GM12878 (cell line): ENCODE data around the gene THYN1. TPM values are rescaled to one million over a fixed set of nuclear protein-coding genes. Genes with fewer than 3 reads are reported as not detected.

ENCODE experiments used
- ATAC-seq: fragments of 200-7000 bp; cut with Tn5 transposase; 3 replicates; pipeline ENCODE4 v1.9.1; 2020; ENCODE audit warnings: mild to moderate bottlenecking, moderate library complexity
- BruUV-seq: library from RNA; stranded (reverse); fragments of 400-500 nt; replicated peaks from 2 replicates; lab custom pipeline; 2021; lab: Mats Ljungman, UMichigan
- CTCF ChIA-PET: fragments of 300-600 bp; sonication (Branson Sonifier 250); formaldehyde crosslinking; extraction: SDS; loops from one replicate; lab custom pipeline; 2021; ENCODE audit warnings: inconsistent platforms; lab: Yijun Ruan, JAX
- POLR2A ChIA-PET: fragments of 350-600 bp; formaldehyde crosslinking; extraction: SDS; loops from one replicate; lab custom pipeline; 2021; ENCODE audit warnings: inconsistent platforms; lab: Charles Lee
- RAD21 ChIA-PET: fragments of 300-600 bp; sonication (Branson Sonifier 250); formaldehyde crosslinking; loops from one replicate; lab custom pipeline; 2023; ENCODE audit warnings: antibody characterized with exemption; ENCODE audit not compliant: unreplicated experiment; lab: Charles Lee
- SMC1A ChIA-PET: fragments of 300-600 bp; sonication (Branson Sonifier 250); formaldehyde crosslinking; loops from one replicate; lab custom pipeline; 2023; ENCODE audit not compliant: unreplicated experiment, uncharacterized antibody; lab: Charles Lee
- DNase-seq: peaks from one replicate; pipeline ENCODE4 v3.0.0-alpha.2; 2011; ENCODE audit warnings: low read depth, low spot score
- FAIRE-seq: peaks from 3 replicates; lab custom pipeline; 2011; peaks lifted over from hg19 to GRCh38; lab: Jason Lieb, UNC
- H2AFZ ChIP-seq: 2 replicates; pipeline ENCODE4 v1.6.0; 2011; ENCODE audit warnings: low read depth, low read length, control low read depth; ENCODE audit not compliant: control insufficient read depth
- H3K27ac ChIP-seq: 2 replicates; pipeline ENCODE4 v1.5.1; 2011; ENCODE audit warnings: control low read depth; ENCODE audit not compliant: control insufficient read depth, insufficient read depth
- H3K27me3 ChIP-seq, 2 experiments: replicated peaks in 1 of 2; 2 replicates each; pipeline versions ENCODE4 v1.6.0 to v1.6.1; 2011; ENCODE audit warnings: low read length in 1 of 2; ENCODE audit not compliant: control insufficient read depth in 2 of 2, insufficient read depth in 2 of 2
- H3K36me3 ChIP-seq, 2 experiments: 2 replicates each; pipeline ENCODE4 v1.5.1; 2011; ENCODE audit warnings: low read length in 1 of 2; ENCODE audit not compliant: control insufficient read depth in 2 of 2, insufficient read depth in 2 of 2
- H3K4me1 ChIP-seq: 2 replicates; pipeline ENCODE4 v1.6.1; 2011; ENCODE audit warnings: mild to moderate bottlenecking, low read length, moderate library complexity, mixed read lengths; ENCODE audit not compliant: control insufficient read depth, insufficient read depth
- H3K4me2 ChIP-seq: 2 replicates; pipeline ENCODE4 v1.6.0; 2011; ENCODE audit warnings: control low read depth; ENCODE audit not compliant: control insufficient read depth, insufficient read depth
- H3K4me3 ChIP-seq: fragments of 200-600 bp; sonication (generic); 2 replicates; pipeline ENCODE4 v1.5.1; 2016
- H3K79me2 ChIP-seq: 2 replicates; pipeline ENCODE4 v1.6.0; 2011; ENCODE audit warnings: low read length; ENCODE audit not compliant: control insufficient read depth, insufficient read depth
- H3K9ac ChIP-seq: 2 replicates; pipeline ENCODE4 v1.8.0; 2011; ENCODE audit warnings: low read length, control low read depth, mixed read lengths; ENCODE audit not compliant: control insufficient read depth, insufficient read depth
- H3K9me3 ChIP-seq: replicated peaks from 3 replicates; pipeline ENCODE4 v1.5.1; 2011; ENCODE audit warnings: mild to moderate bottlenecking, low read length; ENCODE audit not compliant: control insufficient read depth, insufficient read depth
- H4K20me1 ChIP-seq: 2 replicates; pipeline ENCODE4 v1.6.0; 2011; ENCODE audit not compliant: control insufficient read depth, insufficient read depth
- BMI1 ChIP-seq: fragments of 450-650 bp; IDR thresholded peaks from 2 replicates; pipeline ENCODE4 v1.6.1; 2016; ENCODE audit warnings: mild to moderate bottlenecking, moderate library complexity, borderline replicate concordance
- CREM ChIP-seq: IDR thresholded peaks from 2 replicates; pipeline ENCODE4 v1.6.1; 2014; ENCODE audit warnings: antibody characterized with exemption, low read depth
- IRF4 ChIP-seq: IDR thresholded peaks from 2 replicates; pipeline ENCODE4 v1.6.1; 2011; ENCODE audit warnings: low read depth, low read length
- KDM1A ChIP-seq: fragments of 200-600 bp; sonication (generic); IDR thresholded peaks from 2 replicates; pipeline ENCODE4 v1.6.1; 2016; ENCODE audit warnings: borderline replicate concordance
- MEF2B ChIP-seq: fragments of 450-650 bp; IDR thresholded peaks from 2 replicates; pipeline ENCODE4 v1.6.1; 2018; ENCODE audit warnings: mild to moderate bottlenecking, moderate library complexity; ENCODE audit not compliant: partially characterized antibody, poor library complexity, severe bottlenecking
- NFXL1 ChIP-seq: fragments of 450-650 bp; IDR thresholded peaks from 2 replicates; pipeline ENCODE4 v1.6.1; 2017; ENCODE audit warnings: antibody characterized with exemption, mild to moderate bottlenecking, borderline replicate concordance
- PAX8 ChIP-seq: fragments of 450-650 bp; IDR thresholded peaks from 2 replicates; pipeline ENCODE4 v1.6.1; 2017; ENCODE audit warnings: mild to moderate bottlenecking, moderate library complexity
- RCOR1 ChIP-seq: conservative IDR thresholded peaks from 2 replicates; pipeline ENCODE4 v1.6.1; 2012; ENCODE audit warnings: low read depth, low read length, improper control_type of control experiment
- ZNF207 ChIP-seq: fragments of 450-650 bp; IDR thresholded peaks from 2 replicates; pipeline ENCODE4 v1.6.1; 2014; ENCODE audit warnings: antibody characterized with exemption, mild to moderate bottlenecking, borderline replicate concordance
- ZNF217 ChIP-seq: fragments of 450-650 bp; IDR thresholded peaks from 2 replicates; pipeline ENCODE4 v1.6.1; 2017; ENCODE audit warnings: antibody characterized with exemption, mild to moderate bottlenecking
- WGBS: methylation state at CpG from one replicate; pipeline ENCODE4 v1.1.6; 2016; ENCODE audit warnings: low lambda C conversion rate; ENCODE audit not compliant: insufficient replicate concordance, insufficient coverage; ENCODE audit errors: missing lambda C conversion rate; 5-methylcytosine and 5-hydroxymethylcytosine counted together
- in situ Hi-C: fragments of 300-500 bp; cut with MboI; formaldehyde crosslinking; loops from 9 replicates; pipeline ENCODE4 v1.14.3; 2018; ENCODE audit warnings: mixed read lengths
- intact Hi-C: fragments of 100-400 bp; cut with micrococcal nuclease; formaldehyde crosslinking; loops from one replicate; pipeline ENCODE4 v1.14.2; 2022; ENCODE audit not compliant: unreplicated experiment
- polyA plus RNA-seq, 11 experiments: library from polyadenylated mRNA; depleted of rRNA in 4 of 11; unstranded in 6 of 11; stranded (reverse) in 5 of 11; fragments of >200 nt; fragmentation: Nextera tagmentation in 4 of 11; fragmentation: Illumina TruSeq in 1 of 11; extraction: Ambion mirVana in 4 of 11; extraction: Trizol in 1 of 11; gene quantifications; 1 replicate in 1 of 11; 2 replicates in 10 of 11; pipeline versions ENCODE4 v1.2.1 to v1.2.3, GENCODE V29; 2011 to 2016; ENCODE audit warnings: inconsistent platforms in 2 of 11, missing spikeins in 2 of 11, low read depth in 1 of 11
- total RNA-seq, 4 experiments: library from RNA; depleted of rRNA in 3 of 4; stranded (reverse); fragments of >200 nt in 3 of 4; fragmentation: Illumina TruSeq in 1 of 4; extraction: Trizol in 1 of 4; gene quantifications; 2 replicates each; pipeline versions ENCODE4 v1.2.1 to v1.2.3, GENCODE V29; 2013 to 2021
- TF ChIP-seq, protein P1 (sequence below): fragments of 450-650 bp; IDR thresholded peaks from 2 replicates; pipeline ENCODE4 v1.6.1; 2017; ENCODE audit warnings: antibody characterized with exemption, mild to moderate bottlenecking, moderate library complexity
- TF ChIP-seq, protein P2 (sequence below): IDR thresholded peaks from 2 replicates; pipeline ENCODE4 v1.6.1; 2011; ENCODE audit warnings: mild to moderate bottlenecking, low read depth, low read length, moderate library complexity; ENCODE audit not compliant: insufficient replicate concordance
- TF ChIP-seq, protein P3 (sequence below): IDR thresholded peaks from 2 replicates; pipeline ENCODE4 v1.6.1; 2011; ENCODE audit warnings: borderline replicate concordance, low read depth, mild to moderate bottlenecking, moderate library complexity, low read length; ENCODE audit not compliant: insufficient read depth, poor library complexity, severe bottlenecking
- TF ChIP-seq, protein P4 (sequence below): fragments of 450-650 bp; IDR thresholded peaks from 2 replicates; pipeline ENCODE4 v1.6.1; 2018; ENCODE audit warnings: borderline replicate concordance, mild to moderate bottlenecking; ENCODE audit not compliant: partially characterized antibody

Gene THYN1
- total and polyA plus RNA-seq, 10 of the 15 experiments (the other 5 are each of a cell fraction or from before 2014, with no cell fraction given): 45.7 to 221 (median 96.3) TPM

DNA sequence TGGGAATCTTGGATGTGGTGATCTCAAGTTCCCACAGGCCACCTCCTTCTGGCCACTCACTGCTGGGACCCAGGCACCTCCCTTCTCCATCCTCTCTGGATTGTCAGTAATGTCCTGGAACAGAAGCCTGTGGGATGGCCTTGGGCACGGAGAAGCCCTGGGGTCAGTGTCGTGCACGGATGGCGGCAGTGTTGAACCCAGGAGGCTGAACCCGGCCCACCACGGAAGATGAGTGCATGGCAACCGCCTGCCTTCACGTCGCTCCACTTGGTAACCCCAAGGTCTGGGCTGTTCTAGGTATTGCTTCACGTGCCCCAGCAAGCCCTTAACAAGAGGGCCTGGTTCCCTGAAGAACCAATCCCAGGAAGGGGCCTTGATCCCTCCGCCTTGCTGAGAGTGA, 7.1 kb downstream of the THYN1 start:
- no peaks in the 10 kb centered on the region for H3K4me1 ChIP-seq
- H3K27ac ChIP-seq: no peak overlapping the region
- H3K9me3 ChIP-seq: no peaks in the 10 kb centered on the region
- H3K9ac ChIP-seq: no peak overlapping the region
- H2AFZ ChIP-seq: no peak overlapping the region
- ChIA-PET RAD21 (no interaction called here), CTCF (interaction anchor here (4.2 kb wide), 1 partner anchor 37 kb away, joined by 56 read pairs; no protein-coding TSS in a partner anchor), POLR2A (no interaction called here), SMC1A (no interaction called here)
- no peak for TF ChIP-seq IRF4
- TF ChIP-seq ZNF207: no peak
- TF ChIP-seq, protein P1, sequence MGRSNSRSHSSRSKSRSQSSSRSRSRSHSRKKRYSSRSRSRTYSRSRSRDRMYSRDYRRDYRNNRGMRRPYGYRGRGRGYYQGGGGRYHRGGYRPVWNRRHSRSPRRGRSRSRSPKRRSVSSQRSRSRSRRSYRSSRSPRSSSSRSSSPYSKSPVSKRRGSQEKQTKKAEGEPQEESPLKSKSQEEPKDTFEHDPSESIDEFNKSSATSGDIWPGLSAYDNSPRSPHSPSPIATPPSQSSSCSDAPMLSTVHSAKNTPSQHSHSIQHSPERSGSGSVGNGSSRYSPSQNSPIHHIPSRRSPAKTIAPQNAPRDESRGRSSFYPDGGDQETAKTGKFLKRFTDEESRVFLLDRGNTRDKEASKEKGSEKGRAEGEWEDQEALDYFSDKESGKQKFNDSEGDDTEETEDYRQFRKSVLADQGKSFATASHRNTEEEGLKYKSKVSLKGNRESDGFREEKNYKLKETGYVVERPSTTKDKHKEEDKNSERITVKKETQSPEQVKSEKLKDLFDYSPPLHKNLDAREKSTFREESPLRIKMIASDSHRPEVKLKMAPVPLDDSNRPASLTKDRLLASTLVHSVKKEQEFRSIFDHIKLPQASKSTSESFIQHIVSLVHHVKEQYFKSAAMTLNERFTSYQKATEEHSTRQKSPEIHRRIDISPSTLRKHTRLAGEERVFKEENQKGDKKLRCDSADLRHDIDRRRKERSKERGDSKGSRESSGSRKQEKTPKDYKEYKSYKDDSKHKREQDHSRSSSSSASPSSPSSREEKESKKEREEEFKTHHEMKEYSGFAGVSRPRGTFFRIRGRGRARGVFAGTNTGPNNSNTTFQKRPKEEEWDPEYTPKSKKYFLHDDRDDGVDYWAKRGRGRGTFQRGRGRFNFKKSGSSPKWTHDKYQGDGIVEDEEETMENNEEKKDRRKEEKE: no peak
- no peak for TF ChIP-seq NFXL1
- no peak for TF ChIP-seq KDM1A
- no peak for TF ChIP-seq ZNF217
- no peak for TF ChIP-seq CREM
- TF ChIP-seq, protein P2, sequence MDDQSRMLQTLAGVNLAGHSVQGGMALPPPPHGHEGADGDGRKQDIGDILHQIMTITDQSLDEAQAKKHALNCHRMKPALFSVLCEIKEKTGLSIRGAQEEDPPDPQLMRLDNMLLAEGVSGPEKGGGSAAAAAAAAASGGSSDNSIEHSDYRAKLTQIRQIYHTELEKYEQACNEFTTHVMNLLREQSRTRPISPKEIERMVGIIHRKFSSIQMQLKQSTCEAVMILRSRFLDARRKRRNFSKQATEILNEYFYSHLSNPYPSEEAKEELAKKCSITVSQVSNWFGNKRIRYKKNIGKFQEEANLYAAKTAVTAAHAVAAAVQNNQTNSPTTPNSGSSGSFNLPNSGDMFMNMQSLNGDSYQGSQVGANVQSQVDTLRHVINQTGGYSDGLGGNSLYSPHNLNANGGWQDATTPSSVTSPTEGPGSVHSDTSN: no peak
- TF ChIP-seq, protein P3, sequence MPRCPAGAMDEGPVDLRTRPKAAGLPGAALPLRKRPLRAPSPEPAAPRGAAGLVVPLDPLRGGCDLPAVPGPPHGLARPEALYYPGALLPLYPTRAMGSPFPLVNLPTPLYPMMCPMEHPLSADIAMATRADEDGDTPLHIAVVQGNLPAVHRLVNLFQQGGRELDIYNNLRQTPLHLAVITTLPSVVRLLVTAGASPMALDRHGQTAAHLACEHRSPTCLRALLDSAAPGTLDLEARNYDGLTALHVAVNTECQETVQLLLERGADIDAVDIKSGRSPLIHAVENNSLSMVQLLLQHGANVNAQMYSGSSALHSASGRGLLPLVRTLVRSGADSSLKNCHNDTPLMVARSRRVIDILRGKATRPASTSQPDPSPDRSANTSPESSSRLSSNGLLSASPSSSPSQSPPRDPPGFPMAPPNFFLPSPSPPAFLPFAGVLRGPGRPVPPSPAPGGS: no peak
- no peak for TF ChIP-seq BMI1
- TF ChIP-seq MEF2B: no peak
- no peak for TF ChIP-seq RCOR1
- TF ChIP-seq PAX8: no peak
- TF ChIP-seq, protein P4, sequence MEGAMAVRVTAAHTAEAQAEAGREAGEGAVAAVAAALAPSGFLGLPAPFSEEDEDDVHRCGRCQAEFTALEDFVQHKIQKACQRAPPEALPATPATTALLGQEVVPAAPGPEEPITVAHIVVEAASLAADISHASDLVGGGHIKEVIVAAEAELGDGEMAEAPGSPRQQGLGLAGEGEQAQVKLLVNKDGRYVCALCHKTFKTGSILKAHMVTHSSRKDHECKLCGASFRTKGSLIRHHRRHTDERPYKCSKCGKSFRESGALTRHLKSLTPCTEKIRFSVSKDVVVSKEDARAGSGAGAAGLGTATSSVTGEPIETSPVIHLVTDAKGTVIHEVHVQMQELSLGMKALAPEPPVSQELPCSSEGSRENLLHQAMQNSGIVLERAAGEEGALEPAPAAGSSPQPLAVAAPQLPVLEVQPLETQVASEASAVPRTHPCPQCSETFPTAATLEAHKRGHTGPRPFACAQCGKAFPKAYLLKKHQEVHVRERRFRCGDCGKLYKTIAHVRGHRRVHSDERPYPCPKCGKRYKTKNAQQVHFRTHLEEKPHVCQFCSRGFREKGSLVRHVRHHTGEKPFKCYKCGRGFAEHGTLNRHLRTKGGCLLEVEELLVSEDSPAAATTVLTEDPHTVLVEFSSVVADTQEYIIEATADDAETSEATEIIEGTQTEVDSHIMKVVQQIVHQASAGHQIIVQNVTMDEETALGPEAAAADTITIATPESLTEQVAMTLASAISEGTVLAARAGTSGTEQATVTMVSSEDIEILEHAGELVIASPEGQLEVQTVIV: no peak
- intact Hi-C loops: no loop called here
- ATAC-seq (no peak), DNase-seq (no peak), FAIRE-seq (no peak)
- WGBS: 97% methylated on average over 11 of the region's 11 CpGs
- peaks cover 10 to 17% of the 10 kb centered on the region in 2 experiments for H3K36me3 ChIP-seq
- no peak overlapping the region for H3K4me2 ChIP-seq
- no TSS peak for BruUV-seq
- H3K79me2 ChIP-seq: no peaks in the 10 kb centered on the region
- no peaks in the 10 kb centered on the region for H4K20me1 ChIP-seq
- H3K4me3 ChIP-seq: no peak overlapping the region
- no peaks in the 10 kb centered on the region for H3K27me3 ChIP-seq
- in situ Hi-C loops: no loop called here
